CD4-positive, alpha-beta T cell treated with Interleukin-15 for 1 hour (primary cell): ENCODE results near the gene USH1C.

ENCODE experiments used
- DNase-seq: peaks from one replicate; pipeline ENCODE4 v3.0.0-alpha.2; 2020

USH1C gene

DNA sequence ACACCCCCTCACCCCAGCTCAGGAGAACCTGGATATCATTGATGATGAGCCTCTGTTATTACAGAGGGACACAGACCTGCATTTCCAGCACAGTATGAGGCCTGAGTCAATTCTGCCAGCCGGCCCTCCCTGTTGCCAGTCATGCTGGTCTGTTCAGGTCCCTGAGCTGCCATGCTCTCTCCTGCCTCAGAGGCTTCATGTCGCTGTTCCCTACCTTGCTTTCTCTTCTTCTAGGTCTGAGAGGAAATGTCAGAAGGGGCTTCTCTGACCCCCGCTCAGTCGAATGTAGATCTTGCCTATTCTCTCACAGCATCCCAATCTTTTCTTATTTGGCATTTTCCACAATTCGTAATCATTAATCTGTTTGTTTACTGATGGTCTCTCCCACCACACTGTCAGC lies 45.7 kb downstream of the USH1C start:
- DNase-seq = no peak

DNA sequence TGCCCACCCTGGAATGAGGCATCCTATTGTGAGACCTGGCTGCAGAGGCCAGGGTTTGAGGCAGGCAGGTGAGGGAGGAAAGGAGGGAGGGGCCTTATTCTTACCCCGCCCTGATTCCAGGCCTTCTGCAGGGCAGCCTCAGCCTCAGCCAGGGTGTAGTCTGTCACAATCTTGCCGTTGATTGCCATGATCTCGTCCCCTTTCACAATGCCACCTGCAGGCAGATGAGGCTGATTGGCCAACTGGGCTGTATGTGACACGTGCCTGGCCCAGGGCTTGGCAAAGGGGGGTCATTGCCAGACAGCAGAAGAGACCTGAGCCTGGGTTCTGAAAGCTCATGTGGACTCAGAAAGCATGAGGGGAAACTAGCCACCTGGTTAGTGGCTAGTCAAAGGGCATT lies 46.2 kb downstream of the USH1C start:
- DNase-seq = no peak

DNA sequence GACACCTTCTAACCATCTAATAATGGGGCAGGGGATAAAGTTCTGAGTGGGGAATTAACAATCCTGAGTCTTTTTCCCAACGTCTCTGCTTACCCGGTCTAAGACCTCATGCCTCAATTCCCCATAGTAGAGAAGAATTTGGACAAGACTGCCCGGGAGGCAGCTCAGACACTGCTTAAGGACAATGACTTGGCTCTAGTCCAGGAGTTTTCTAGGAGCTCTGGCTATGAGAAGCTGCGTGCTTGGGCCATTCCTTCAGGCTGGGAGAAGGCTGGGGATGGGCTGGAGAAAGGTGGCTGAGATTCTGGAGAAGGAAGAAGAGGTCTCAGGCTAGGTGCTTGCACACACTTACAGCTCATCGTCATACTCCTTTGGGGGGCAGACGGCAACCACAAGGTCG lies 47.8 kb downstream of the USH1C start:
- no peak for DNase-seq

DNA sequence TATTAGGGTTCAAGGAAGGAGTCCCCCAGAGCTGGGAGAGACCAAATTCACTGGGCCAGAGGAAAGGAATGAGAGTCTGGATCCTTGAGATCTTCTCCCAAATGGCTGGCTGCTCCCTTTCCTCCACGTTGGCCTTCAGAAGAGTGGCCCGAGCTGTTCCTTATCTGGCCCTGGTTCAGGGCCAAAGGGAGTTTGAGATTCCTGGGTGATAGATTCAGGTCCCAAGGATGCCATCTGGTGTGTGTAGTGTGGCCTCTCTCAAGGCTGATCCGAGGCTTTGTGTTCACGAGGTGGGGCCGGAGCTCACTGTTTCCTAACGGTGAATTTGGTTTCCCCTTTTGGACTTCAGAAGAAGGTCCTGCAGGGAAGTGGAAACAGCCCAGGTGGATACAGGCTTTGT lies 50.2 kb downstream of the USH1C start:
- DNase-seq = no peak

DNA sequence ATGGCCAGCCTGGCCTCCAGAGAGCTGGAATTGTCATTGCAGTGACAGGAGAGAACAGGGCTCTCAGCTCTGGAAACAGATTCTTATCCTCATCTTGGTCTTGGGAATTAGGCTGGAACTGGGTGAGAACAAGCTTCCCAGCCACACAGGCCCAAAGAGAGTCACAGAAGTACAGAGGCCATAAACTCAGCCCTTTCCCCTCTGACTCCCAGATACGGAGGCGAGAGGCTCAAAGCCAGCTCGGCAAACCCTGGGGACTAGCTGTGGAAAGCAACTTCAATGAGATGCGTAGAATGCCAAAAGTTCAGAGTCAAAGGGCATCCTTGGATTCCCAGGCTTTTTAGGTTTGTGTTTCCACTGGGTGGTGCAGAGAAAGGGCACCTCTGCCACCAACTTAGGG lies 53.3 kb downstream of the USH1C start:
- DNase-seq = no peak

DNA sequence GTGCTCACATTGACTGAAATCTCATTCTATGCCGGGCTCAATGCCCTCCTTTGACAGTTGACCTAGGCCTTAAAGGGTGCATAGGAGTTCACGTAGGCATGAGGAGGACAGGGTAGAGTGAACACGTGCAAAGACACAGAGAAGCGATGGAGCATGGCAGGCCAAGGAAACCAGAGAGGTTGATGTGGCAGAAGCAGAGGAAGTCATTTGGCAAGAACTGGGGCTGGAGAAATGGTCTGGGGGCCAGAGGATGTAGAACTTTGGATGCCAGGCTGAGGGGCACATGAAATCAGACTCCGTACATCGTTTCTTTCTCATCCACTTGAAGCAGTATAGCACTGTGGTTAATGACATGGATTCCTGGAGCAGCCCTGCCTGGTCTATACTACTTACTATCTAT lies 54.0 kb downstream of the USH1C start:
- DNase-seq = no peak

DNA sequence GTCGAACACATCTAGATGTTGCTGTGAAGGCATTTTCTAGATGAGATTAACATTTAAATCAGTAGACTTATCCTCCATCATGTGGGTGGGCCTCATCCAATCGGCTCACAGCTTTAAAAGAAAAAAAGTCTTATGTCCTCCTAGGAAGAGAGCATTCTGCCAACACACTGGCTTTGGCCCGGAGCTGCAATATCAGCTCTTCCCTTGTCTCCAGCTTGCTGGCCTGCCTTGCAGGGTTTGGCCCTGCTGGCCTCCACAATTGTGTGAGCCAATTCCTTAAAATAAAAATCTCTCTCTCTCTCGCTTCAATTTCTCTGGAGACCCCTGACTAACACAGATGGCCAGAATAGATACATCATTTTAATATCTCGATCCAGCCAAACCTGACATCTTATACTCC lies 54.5 kb downstream of the USH1C start:
- DNase-seq = no peak

DNA sequence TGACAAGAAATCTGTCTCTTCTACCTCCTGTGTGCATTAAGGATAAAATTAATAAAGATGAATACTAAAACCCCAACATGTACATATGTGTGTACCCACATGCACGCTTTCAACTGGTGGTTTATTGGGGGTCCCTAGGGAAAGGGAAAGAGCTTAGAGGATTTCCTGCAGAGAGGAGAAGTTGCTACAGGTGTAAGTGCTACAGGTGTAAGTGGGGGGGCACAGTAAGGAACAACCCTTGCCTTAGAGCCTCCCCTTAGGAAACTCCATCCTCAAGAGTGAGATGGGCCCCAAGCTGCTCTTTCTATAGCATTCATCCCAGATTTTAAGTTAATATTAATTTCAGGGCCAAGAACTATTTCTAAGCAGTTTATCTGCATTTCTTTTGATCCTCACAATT lies 55.7 kb downstream of the USH1C start:
- no peak for DNase-seq

DNA sequence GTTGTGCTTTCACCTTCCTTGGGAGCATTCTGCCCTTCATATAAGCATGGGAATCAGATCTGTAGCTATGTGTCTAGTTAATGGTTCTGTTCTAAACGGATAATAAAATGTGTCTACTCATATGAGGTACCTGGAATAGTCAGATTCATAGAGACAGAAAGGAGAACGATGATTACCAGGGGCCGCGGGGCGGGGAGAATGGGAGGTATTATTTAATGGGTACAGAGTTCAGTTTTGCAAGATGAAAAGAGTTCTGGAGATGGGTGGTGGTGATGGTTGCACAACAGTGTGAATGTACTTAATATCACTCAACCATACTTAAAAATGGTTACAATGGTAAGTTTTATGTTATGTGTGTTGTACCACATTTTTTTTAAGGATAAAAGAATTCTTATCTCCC lies 57.6 kb downstream of the USH1C start:
- no peak for DNase-seq

DNA sequence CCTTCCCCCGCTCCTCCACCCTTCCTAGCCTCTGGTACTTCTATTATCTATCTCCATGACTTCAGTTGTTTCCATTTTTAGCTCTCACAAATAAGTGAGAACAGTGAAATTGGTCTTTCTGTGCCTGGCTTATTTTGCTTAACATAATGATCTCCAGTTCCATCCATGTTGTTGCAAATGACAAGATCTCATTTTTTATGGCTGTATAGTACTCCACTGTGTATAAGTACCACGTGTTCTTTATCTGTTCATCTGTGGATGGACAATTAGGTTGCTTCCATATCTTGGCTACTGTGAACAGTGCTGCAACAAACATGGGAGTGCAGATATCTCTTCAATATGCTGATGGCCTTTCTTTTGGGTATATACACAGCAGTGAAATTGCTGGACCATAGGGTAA lies 60.7 kb downstream of the USH1C start:
- DNase-seq = no peak

DNA sequence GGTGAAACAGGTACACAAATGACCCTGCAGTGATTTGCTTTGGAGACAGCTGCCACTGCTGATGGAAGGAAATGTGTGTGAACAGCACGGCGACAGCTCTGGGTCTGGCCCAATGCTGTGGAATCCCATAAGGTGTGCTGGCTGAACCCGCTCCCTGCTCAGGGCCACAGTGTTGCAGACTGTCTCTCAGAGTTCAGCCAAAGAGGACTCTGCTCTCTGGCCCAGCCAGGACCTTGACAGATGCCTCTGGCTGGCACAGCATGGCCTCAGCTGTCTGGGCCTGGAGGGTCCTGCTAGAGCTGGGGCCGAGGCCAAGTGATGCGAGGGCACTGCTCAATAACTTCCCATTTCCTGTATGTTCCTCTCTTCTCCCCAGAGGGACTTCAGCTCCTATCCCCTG lies 62.3 kb downstream of the USH1C start:
- DNase-seq = no peak

DNA sequence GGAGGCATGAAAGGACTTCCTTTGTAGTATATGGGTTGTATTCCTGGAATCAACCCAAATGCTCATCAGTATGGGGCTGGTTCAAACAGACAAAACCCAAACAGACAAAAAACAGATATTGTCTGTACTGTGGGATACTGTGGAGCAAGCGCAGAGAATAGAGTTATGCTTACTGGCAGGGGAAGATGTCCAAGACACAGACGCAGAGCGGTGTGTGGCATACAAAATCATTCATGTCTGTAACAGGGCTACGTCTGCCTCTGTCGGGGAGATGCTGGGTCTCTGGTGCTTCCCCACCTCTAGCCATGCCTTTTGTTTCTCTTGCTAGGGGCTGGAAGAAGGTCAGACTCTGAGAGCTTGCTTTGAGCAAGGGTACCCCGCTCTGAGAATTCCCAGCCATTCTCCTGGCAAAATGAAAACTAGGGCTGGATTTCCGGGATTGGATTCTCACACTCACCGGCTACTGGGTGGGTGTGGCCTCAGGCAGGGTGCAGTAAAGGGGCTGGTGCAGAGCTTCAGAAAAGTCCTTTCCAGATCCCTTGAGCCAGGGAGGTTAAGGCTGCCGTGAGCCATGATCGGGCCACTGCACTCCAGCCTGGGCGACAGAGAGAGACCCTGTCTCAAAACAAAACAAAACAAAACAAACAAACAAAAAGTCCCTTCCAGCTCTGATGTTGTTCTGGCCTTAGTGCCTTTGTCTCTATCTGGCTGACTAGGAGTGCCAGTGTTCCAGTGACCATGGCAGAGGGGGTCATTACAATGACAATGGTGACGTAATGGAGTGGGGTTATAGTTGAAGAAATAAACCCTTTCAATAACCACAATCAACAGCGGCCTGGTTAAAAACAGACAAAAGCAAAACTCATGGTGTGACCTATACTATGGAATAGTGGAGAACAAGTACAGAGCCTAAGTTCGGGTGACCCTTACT lies 64.7 kb downstream of the USH1C start:
- DNase-seq = no peak

DNA sequence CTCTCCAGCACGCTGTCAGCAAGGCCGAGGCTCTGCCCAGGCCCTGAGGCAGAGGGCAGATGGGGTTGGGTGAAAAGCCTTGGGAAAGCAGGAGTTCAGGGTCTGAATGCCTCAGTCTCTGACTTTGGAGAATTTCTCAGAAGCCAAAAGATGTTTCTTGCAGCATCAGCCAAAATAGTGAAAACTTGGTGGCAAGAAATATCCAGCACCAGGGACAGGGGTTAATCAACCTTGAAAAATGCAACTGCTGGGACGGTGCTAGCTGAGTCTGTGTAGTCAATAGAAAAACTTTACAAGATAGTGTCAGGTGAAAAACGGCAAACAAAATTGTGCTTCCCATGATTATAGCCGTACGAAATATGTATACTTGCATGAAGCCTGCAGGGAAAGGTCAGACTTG lies 66.1 kb downstream of the USH1C start:
- DNase-seq = no peak

DNA sequence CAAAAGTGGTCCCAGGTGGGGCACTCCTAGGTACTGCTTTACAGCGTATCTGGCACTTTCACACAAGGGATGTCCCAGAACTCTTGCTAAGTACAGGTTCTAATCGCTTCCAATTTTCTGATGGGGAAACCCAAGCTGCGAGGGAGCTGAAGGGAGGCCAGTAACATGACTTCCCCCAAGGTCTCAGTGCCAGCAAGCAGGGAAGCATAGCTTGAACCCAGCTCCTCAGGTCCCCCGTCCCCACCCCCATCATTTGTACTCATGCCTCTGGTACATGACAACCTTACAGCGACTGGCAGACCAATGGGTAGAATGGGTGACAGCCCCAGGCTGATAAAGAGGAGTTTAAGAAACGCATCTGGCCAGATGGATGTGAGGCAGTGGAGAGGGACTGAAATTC lies 66.9 kb downstream of the USH1C start:
- no peak for DNase-seq

DNA sequence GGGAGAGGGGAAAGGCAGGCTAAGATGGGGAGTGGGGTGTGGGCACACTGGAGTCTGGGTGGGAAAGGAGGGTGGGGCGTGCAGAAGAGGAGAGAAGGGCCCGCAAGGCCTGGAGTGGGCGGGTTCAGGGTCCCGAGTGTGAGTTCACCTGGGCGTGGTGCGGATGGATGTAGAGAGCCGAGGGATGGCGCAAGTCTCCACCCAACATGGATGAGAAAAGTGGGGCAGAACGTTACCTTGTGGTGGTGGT lies 67.2 kb downstream of the USH1C start:
- no peak for DNase-seq

DNA sequence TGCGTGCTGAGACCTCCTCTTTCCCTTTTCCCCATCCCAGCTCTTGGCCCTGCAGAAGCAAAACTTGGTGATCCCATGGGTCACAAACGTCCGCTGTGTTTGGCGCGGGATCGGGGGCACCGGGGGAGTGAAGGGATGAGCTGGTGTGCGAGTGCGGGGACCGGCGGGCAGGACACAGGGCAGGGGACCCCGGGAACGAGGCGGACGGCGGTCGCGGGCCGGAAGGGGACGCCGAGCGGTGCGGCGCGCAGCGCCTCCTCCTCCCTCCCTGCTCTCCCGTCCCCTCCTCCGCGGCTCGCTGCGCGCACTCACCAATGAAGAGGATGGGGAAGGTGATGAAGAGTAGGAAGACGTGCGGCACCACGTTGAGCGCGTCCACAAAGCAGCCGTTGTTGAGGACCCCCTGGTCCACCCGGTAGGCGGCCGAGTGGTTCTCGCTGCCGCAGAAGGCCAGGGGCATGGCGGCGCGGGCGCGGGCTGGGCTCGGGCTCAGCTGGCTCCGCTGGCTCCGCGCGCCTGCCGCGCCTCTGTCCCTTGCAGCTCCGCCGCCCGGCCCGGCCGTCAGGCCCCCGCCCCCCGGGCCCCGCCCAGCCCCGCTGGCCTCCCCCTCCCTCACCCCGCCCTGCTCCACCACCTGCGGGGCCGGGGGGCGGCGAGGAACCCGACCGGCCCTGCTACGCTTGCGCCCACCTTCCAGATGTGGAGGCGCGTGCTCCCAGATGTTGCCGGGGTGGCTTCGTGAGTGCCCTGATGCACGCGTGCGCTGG lies 67.7 kb downstream of the USH1C start, which contains the start of gene ABCC8:
ABCC8 (minus strand) TSS at position 529 of the 767 bp plus-strand sequence; CDS start at position 460, 69 bp downstream.
- no peak for DNase-seq

DNA sequence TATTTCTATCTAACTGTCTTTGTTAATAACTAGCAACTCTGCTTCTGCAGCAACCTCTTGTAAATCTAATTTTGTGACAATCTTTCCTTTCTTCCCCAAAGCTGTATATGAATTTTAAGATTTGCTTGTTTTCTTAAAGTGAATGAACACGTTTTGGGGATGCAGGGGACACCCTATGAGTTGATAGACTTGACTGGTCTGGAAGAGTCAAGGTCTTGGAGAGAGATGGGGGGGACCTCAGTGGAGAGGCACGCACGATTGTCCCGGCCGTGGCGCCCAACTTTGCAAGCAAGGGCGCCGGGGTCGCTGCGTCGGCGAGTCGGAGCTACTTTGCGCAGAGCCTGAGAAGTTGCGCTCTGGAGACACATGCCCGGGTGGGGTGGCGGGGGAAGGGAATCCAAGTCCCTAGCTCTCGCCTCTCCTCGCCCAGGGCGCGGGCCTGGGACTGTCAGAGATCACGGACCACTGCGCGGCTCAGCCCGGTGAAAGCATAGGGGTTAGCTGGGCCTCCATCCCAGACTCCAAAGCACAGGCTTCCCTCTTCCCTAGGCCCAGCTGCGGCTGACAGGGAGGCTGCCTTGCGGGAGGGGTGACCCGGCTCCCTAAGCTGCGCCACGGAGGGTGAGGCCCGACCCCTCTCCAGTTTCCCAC lies 68.4 kb downstream of the USH1C start:
- no peak for DNase-seq

DNA sequence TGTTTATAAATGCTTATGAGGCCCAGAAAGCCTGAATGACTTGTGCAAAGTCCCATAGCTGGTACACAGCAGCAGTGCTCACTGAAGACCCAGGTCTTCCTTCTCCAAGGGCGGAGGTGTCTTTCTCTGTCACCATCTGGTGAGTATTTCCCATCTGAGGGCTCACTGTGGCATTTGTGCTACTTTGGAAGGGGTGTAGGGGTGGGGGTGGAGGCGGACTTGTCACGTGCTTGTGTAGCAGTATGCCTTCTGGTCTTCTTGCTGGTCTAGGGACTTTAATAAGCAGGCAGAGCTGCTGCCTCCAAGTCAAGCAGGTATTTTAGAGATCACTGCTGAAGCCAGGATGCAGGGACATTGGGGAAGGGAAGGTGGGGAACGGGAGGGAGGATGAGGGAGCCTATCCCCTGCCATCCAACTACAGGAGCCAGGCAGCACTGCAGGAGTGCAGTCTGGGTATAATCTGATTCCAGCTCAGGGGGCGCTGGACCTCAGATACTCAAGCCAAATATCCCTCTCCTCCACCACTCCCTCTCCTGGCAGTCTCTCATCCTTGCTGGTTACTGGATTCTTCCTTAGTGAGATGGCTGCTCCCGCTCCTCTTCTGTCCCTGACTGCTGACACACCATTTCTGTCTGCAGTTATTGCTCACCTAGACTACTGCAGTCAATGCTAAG lies 71.0 kb downstream of the USH1C start:
- no peak for DNase-seq

DNA sequence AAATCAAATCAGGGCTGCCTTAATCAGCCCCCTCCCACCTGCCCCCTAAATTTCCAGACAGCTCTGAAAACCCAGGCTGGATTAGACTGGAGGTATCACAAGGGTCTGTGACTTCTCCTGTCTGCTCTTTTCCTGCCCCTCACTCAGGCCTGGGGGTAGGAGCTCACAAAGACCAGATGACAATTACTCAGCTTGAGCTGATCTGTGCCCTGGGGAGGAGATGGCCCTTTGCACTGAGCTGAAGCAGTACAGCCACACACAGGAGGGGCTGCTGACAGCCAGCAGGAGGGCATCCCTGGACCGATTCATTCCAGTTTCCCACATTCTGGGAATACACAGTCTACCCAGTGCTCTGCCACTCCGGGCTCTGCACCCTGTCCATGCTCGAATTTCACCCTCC lies 71.7 kb downstream of the USH1C start:
- DNase-seq = no peak

DNA sequence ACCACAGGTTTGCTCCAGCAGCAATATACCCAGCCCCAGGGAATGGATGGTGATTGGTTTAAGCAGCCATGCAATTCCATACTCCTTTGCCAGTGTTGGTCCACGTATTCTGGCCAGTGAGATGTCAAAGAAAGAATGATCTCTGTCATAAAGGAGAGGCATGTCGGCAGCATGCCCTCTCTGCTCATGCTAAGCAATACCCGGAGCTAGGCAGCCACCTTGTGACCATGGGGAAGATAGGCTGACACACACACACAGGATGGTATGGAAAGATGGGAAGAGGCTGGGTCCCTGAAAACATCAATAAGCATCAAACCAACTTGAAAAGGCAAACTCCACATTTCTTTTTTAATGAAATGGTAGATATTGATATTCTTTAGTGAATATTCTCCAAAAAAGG lies 72.7 kb downstream of the USH1C start:
- DNase-seq = no peak

DNA sequence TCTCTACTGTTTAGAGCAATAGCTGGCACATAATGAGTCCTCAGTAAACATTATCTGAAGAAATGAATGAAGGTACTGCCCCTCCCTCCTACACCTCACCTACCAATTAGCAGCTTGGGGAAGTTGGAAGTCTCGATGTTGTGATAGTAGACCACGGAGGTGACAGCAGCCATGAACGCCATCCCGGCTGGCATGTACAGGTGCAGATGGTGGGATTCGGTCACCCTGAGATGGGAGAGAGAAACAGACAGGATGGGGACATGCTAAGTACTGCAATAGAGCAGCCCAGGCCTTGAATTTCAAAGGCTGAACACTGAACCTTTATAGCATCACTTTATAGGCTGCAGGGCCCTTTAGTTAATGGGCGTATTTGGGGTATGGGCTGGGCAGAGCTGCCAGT lies 74.2 kb downstream of the USH1C start:
- DNase-seq = no peak

DNA sequence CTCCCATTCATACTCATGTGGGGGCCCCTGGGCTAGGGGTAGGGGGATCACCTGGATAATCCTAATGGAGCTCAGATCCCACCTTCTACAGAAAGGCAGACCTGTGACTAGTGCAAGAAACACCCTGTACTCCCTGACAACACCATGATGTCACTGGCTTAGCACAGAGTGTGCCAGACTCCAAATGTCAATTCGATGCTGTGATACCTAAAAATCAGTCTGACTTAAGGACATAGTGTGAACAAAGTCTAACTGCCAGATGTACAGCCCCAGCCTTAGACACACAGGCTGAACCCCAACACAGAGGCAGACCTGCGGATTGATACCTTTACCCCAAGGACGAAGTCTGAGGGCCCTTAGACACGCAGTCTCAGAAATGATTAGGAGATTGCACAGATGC lies 76.1 kb downstream of the USH1C start:
- DNase-seq = no peak

DNA sequence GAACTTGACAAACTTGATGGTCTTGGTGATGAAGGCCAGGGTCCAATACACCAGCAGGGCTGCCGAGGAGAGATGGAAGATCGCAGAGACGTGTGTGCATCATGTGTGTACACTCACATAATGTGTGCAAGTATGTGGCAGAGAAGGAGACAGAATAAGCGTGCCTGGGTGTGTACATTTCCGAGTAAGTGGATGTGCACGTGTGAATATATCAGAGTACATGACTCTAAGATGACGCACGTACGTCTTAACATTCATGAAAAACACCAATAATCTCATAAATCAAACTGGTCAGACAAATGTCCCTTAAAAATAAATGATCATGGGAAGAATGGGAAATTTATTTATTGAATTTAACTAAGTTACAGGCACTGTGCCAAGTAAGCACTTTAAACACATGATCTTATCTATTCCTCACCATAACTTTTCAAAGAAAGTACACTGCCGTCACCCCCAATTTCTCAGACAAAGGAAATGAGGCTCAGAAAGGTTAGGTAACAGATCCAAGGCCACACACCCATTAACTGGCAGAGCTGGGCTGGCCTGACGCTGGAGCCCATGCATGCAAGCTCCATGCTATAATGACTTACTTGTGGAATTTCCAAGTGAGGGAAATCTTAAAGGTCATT lies 80.6 kb downstream of the USH1C start:
- no peak for DNase-seq
